ENCODE data around the gene DCTN3. TPM values are rescaled to one million over a fixed set of nuclear protein-coding genes. Genes with fewer than 3 reads are reported as not detected.

DCTN3 gene
- total RNA-seq, 1 experiment from 2014 or later, result 23.6 TPM

DNA sequence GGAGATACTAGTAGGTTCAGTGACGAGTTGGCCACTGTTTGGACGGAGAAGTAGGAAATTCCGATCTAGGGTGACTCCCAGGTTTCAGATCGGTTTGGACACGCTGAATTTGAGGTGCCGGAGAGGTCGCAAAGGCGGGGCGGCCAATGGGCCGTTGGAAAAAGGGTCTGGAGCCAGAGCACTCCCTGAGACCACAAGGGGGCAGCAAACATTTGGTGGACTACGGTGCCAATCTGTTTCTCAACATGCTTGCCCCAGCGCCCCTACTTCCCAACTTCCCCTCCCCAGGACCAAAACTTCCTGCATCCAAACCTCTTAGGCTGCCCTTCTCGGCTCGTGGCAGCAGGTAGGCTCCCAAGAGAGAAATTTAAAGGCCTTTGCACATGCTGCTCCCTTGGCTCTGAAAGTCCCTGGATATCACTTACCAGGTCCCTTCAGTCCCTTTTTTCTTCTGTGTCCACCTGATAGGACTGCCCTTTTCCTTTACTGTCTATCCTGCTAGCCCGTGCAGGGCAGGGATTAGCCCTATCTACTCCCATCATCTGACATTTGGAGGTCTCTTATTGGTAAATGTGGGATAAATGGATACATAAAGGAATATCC, 7.4 kb downstream of the DCTN3 start:
- H3K27me3 ChIP-seq (ENCODE audit: control insufficient read depth, insufficient read depth, low read length), result no peaks in the 10 kb centered on the region; the same call in 1 of the 2 replicates
- peak overlapping the region; percentile 79 for H3K4me3 ChIP-seq (ENCODE audit: insufficient read depth, low read depth, low read length)
- DNase-seq, result peak; percentile 91
- no peaks in the 10 kb centered on the region for H3K36me3 ChIP-seq (replicated peaks; ENCODE audit: control insufficient read depth, insufficient read depth, low read length)

DNA sequence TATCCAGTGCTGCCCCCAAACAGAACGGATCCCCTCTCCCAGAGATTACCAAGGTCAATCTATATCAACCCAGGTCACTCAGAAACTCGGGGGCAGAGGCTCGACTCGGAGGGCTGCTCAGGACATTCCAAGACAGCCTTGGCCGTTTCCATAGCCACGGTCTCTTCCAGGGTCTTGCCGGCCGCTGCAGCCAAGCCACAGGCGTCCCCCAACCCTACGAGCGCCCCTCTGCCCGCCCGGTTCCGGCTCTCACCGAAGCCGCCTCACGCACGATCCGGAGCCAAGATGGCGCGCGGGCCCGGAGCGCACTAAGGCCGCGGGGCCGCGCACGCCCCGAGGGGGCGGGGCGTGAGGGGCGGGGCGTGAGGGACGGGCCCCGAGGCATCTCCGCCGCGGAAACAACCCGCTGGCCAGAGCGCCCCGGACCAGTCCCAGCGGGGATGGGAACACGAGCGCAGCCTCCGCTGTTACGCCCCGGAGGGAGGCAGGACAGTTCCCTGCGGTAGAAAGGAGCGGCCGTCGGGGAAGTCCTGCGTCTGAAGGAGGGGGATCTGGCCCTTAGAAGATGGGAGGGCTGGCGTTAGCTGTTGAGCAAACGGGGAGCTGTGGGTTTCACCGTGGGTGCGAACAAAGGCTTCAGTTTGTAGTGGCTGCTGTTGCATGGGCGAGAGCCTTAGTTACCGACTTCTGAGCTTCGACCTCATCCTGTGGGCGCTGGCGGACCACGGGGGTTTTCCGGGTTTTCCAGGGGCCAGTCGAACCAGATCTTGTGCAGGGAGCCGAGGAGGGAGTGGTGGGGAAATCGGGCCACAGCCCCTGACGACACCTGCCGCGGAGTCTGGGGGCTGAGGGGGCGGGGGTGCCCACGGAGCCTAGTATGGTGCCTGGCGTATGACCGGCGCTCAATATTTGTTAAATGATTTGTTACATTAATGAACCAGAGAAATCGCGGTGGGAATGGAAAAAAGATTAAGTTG, 8.2 kb downstream of the DCTN3 start, which contains the start of gene RPP25L:
RPP25L (minus strand) TSS at position 287 of the 977 bp plus-strand sequence. CDS start 801 bp downstream, outside the sequence.
- Histone ChIP-seq H3K27me3 (ENCODE audit: control insufficient read depth, insufficient read depth, low read length) (no peaks in the 10 kb centered on the region; the same call in 1 of the 2 replicates), H3K4me3 (ENCODE audit: insufficient read depth, low read depth, low read length) (peak within 1 kb of the TSS; percentile 79), H3K36me3 (replicated peaks; ENCODE audit: control insufficient read depth, insufficient read depth, low read length) (no peaks in the 10 kb centered on the region)
- peak; percentile 98 for DNase-seq

DNA sequence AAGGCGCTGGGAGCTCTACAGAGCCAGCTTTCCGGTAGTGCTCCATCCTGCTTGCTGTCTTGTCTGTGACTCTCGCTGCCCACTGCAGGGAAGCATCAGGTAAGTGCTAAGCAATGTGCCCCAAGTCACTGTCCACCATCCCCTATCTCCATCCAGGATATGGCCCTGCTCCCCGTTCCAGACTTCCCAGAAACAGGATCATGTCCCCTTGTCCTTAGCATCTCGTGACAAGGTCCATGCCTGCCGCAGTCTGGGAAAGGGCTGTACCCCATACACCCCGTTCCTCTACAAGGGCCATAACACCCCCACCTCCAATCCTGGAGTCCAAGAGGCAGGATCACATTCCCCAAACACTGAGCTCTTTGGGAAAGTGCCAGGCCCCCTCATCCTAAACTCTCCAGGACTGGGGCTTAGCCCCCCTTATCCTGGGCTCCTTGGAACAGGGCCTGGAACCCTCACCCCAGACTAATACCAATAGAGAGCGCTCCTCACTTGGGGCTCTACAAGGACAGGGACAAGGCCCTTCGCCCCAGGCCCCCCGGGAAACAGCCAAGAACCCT, 9.0 kb downstream of the DCTN3 start:
- Histone ChIP-seq H3K4me3 (ENCODE audit: insufficient read depth, low read depth, low read length) (peak overlapping the region; percentile 79), H3K36me3 (replicated peaks; ENCODE audit: control insufficient read depth, insufficient read depth, low read length) (no peaks in the 10 kb centered on the region), H3K27me3 (ENCODE audit: control insufficient read depth, insufficient read depth, low read length) (no peaks in the 10 kb centered on the region; the same call in 1 of the 2 replicates)
- DNase-seq, result peak; percentile 62

DNA sequence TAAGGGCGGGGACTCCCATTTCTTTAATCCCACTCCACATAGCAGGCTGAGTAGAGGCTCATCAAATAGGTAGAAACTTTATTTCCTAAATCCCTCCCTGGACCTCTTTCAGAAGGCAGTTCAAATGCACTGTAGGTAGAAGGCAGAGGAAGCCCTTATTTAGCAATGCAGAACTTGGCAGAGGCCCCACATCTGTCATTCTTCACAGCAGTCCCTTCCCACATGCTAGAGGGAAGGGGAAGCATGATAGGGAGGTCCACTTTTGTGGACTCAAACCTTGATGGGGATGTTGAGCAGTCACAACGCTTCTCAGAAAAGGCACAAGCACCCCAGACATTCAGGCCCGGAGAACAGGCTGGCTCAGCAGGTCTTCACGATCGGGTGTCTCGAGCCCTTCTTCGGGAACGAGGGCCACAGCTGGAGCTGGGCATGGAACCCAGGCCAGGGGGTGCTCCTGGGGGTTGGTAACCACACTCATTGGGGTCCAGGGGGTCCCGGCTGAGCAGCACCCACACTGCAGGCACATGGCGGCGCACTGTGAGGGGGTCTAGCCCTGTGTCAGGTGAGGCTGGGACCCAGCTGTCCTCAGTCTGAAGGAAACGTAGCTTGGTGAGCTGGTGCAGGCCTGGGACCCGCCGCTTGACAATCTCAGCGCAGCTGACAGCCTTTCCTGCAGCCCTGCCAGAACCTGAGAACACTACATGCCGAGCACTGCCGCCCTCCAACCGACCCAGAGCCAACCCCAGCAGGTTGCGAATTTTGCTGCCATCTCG, 9.7 kb downstream of the DCTN3 start:
- Histone ChIP-seq H3K36me3 (replicated peaks; ENCODE audit: control insufficient read depth, insufficient read depth, low read length) (no peaks in the 10 kb centered on the region), H3K4me3 (ENCODE audit: insufficient read depth, low read depth, low read length) (no peak overlapping the region), H3K27me3 (ENCODE audit: control insufficient read depth, insufficient read depth, low read length) (no peaks in the 10 kb centered on the region; the same call in 1 of the 2 replicates)
- DNase-seq, result no peak

DNA sequence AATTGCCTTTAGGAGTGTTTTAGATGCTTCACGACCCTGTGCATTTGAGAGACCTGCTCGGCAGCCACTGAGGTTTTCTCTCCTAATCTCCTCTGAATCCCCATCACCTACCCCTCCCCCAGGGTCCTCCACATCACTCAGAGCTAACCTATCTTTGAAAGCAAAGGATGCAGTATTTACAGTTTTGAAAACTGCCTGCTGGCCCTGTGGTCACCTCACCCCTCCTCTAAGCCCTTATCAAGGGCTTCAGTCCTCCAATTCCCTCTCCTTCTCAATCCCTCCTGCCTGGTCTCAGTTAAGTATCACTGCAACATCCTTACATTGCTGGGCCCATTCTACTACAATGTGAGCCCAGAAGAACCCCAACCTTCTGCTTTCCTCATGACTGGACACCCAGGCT, 13.0 kb downstream of the DCTN3 start:
- Histone ChIP-seq H3K36me3 (replicated peaks; ENCODE audit: control insufficient read depth, insufficient read depth, low read length) (no peaks in the 10 kb centered on the region), H3K27me3 (ENCODE audit: control insufficient read depth, insufficient read depth, low read length) (no peaks in the 10 kb centered on the region), H3K4me3 (ENCODE audit: insufficient read depth, low read depth, low read length) (no peak overlapping the region)
- DNase-seq, result no peak

DNA sequence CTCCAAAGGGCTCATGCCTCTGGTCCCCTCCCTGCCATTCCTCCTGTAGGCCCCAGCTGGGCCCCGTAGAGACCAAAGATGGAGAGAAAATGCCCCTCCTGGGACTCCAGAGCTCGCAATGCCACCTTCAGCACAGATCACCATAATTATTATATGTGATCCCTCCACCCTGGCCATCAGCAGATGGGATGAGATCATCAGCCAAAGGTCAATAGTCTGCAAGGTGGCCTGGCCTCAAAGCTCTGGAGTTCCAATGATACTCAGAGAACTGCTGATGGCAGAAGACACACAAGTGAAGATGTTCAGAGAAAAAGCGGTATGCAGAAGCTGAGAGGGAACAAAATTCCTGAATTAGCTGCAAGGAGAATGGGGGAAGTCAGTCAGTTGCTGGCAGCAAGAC, 13.4 kb downstream of the DCTN3 start:
- H3K27me3 ChIP-seq (ENCODE audit: control insufficient read depth, insufficient read depth, low read length), result no peaks in the 10 kb centered on the region
- no peaks in the 10 kb centered on the region for H3K36me3 ChIP-seq (replicated peaks; ENCODE audit: control insufficient read depth, insufficient read depth, low read length)
- DNase-seq, result no peak
- no peak overlapping the region for H3K4me3 ChIP-seq (ENCODE audit: insufficient read depth, low read depth, low read length)

DNA sequence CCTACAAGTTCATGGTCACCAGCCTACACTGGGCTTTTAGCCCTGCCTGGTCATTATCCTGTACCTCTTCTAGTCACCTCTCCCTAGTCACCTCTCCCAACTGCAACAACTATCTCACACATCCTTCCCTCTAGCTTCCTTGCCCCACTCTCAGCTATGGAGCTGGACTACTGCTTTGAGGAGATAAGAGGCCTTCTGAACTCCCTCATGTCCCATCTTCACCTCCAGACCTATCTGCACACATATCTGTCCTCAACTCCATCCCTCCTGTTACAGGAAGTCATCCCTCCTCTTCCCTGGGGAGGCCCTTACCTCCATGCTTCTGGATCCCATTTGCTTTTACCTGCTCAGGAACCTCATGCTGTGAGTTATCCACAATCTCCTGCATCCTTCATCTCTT, 14.1 kb downstream of the DCTN3 start:
- no peak for DNase-seq
- Histone ChIP-seq H3K36me3 (replicated peaks; ENCODE audit: control insufficient read depth, insufficient read depth, low read length) (no peaks in the 10 kb centered on the region), H3K4me3 (ENCODE audit: insufficient read depth, low read depth, low read length) (no peak overlapping the region), H3K27me3 (ENCODE audit: control insufficient read depth, insufficient read depth, low read length) (no peaks in the 10 kb centered on the region)

DNA sequence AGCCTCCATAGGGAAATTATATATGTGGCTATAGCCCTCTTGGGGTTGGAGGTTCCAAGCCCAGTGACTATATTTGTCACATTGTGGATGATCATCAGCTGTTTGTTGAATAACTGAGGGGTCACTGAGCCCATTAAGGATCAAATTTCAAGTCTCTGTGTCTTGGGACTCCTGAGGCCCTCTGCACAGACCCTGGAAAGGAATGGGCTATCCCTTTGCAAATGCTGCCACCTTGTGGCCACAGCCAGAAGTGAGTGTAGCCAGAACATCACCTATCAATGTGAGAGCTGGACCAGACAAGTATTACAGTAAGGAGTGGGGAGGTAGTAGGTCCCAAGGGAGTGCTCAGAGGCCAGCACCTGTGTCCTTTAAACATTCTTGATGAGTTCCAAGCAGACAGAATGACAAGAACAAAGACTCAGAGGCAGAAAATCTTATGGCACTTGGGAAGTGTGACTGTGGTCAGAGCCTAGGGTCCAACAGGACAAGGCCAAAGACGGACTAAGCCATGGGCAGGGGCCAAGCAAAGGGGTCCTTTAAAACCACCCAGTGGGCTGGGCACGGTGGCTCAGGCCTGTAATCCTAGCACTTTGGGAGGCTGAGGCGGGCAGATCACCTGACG, 16.6 kb downstream of the DCTN3 start:
- H3K36me3 ChIP-seq (replicated peaks; ENCODE audit: control insufficient read depth, insufficient read depth, low read length), result no peaks in the 10 kb centered on the region
- no peak overlapping the region for H3K4me3 ChIP-seq (ENCODE audit: insufficient read depth, low read depth, low read length)
- DNase-seq, result peak; percentile 93
- H3K27me3 ChIP-seq (ENCODE audit: control insufficient read depth, insufficient read depth, low read length), result no peaks in the 10 kb centered on the region

DNA sequence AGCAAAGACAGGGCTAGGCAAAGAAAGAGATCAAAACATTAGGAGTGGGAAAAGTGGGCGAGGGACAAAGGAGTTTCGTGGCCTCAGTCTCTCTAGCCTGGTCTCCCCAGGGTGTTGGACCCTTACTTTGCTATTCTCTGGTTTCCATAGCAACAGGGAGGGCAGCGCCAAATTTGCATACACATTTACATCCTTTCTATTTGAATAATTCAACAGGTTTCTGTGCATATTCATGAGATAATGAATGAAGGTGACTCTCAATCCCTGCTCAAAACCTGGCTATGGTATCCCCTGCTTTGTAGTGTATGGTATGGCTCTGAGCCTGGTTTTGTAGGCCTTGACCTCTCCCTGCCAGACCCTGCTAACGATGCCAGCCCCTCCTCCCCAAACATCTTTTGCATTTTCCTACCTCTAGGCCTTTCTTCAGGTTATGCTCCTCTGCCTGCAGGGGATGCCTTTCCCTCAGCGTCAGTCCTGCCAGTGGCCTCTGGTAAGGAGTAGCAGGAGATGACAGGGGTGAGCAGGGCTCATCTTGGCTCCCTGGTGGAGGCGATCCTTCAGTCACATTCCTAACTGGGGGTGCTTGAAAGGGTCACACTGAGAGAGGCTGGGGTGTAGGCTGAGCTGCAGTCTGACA, 18.2 kb downstream of the DCTN3 start:
- Histone ChIP-seq H3K4me3 (ENCODE audit: insufficient read depth, low read depth, low read length) (no peak overlapping the region), H3K27me3 (ENCODE audit: control insufficient read depth, insufficient read depth, low read length) (no peaks in the 10 kb centered on the region), H3K36me3 (replicated peaks; ENCODE audit: control insufficient read depth, insufficient read depth, low read length) (no peaks in the 10 kb centered on the region)
- peak; percentile 69 for DNase-seq

DNA sequence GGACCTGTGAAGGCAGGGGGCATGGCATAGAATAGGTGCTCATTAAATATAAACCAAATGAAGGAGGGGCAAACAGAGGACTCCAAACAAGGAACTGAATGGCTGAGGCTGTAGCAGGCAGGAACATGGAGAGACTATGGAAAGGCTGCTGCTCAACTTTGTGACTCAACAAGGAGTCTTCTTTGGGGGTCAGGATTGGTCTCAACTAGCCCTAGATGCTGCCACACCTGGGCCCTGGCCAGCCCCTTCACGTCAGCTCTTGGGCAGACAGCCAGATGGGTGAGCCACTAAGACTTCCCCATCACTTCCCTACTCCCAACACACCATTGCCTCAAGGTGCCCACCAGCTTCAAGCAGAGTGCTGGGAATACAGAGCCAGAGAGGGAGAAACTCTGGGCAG, 19.4 kb downstream of the DCTN3 start:
- DNase-seq, result no peak
- Histone ChIP-seq H3K27me3 (ENCODE audit: control insufficient read depth, insufficient read depth, low read length) (no peaks in the 10 kb centered on the region), H3K36me3 (replicated peaks; ENCODE audit: control insufficient read depth, insufficient read depth, low read length) (no peaks in the 10 kb centered on the region), H3K4me3 (ENCODE audit: insufficient read depth, low read depth, low read length) (no peak overlapping the region)

DNA sequence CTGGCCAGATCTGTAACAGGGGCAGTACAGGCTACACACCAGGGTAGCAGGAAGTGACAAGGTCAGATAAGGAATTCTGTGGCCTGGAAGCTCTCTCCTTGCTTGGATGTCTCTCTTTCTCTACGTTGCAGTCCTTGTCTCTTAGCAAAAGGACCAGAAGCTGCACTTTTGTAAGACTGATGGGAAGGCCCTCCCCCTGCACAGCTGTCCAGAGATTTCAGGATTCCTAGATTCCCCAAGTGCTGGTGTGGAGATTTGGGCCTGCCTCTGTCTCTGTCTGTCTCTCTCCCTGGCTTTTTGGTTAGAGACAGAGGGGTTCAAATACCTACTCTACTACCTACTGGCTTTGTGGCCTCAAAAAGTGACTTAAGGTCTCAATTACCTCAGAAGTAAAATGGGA, 20.7 kb downstream of the DCTN3 start:
- H3K36me3 ChIP-seq (replicated peaks; ENCODE audit: control insufficient read depth, insufficient read depth, low read length), result no peaks in the 10 kb centered on the region
- no peaks in the 10 kb centered on the region for H3K27me3 ChIP-seq (ENCODE audit: control insufficient read depth, insufficient read depth, low read length)
- H3K4me3 ChIP-seq (ENCODE audit: insufficient read depth, low read depth, low read length), result no peak overlapping the region
- DNase-seq, result no peak

DNA sequence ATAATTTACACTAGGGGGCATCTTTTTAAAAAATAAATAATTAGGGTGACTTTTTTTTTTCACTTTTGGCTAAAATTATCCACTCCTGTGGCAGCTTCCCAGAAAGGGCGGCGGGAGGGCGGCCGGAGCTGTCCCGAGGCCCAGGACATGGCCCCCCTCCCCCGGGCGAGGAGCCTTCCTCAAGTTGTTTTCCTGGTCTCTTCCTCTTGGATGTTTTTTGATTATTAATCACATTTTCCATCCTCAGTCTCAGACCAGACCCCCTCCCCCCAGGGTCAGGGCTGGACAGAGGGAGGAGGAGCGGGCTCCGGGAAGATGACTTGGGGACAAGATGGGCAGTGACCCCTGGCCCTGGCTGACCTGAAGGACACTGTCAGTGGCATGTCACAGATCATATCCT, 26.1 kb downstream of the DCTN3 start:
- Histone ChIP-seq H3K4me3 (ENCODE audit: insufficient read depth, low read depth, low read length) (no peak overlapping the region), H3K27me3 (ENCODE audit: control insufficient read depth, insufficient read depth, low read length) (peaks cover 45% of the 10 kb centered on the region), H3K36me3 (replicated peaks; ENCODE audit: control insufficient read depth, insufficient read depth, low read length) (no peaks in the 10 kb centered on the region)
- DNase-seq, result no peak

DNA sequence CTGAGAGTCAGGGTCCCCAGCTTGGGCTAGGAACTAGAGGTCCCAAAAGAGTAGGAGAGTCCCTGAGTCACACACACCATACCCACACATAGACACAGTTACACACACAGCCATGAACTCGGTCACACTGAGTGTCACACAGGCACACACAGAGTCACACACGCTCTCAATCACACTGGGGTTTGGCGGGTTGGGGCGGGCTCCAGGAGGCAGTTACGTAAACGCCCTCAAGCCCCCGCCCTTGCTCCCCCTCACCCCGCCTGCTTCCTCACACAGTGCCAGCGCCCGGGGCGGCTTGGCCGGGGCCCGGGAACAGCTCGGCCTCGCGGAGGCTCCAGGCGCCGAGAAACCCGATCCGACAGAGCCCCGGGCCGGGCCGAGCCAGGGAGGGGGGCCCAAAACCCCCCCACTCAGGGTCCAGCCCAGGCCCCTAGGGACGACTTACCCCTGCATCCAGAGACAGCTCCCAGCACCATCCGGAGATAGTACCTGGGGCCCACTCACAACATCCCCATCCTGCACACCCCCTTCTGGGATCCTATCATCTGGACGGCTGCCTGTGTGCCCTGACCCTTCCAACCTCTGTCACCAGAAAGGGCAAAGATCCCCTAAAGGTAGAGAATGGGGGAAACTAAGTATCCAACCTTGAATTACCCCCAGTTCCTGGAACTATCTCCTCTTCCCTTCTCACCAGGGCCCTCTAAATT, 27.2 kb downstream of the DCTN3 start:
- peak; percentile 93 for DNase-seq

More for the DNA sequence above, 27.2 kb downstream of the DCTN3 start:
- peaks cover 56% of the 10 kb centered on the region for H3K27me3 ChIP-seq (ENCODE audit: control insufficient read depth, insufficient read depth, low read length)
- no peaks in the 10 kb centered on the region for H3K36me3 ChIP-seq (replicated peaks; ENCODE audit: control insufficient read depth, insufficient read depth, low read length)
- no peak overlapping the region for H3K4me3 ChIP-seq (ENCODE audit: insufficient read depth, low read depth, low read length)

All from H7 (cell line).